IPS-18a (cell line): Measurements from ENCODE around the gene ADAMTS3.

ENCODE experiments used
- H3K27ac ChIP-seq: one replicate; pipeline ENCODE4 v1.5.1; 2013; ENCODE audit warnings: low read length
- H3K27me3 ChIP-seq: one replicate; pipeline ENCODE4 v1.6.1; 2013; ENCODE audit warnings: mild to moderate bottlenecking, low read length; ENCODE audit not compliant: control insufficient read depth, insufficient read depth
- H3K36me3 ChIP-seq: one replicate; pipeline ENCODE4 v1.6.1; 2013; ENCODE audit warnings: low read depth, low read length; ENCODE audit not compliant: control insufficient read depth
- H3K4me1 ChIP-seq: one replicate; pipeline ENCODE4 v1.6.1; 2013; ENCODE audit warnings: low read depth, low read length; ENCODE audit not compliant: control insufficient read depth
- H3K4me3 ChIP-seq: one replicate; pipeline ENCODE4 v1.5.1; 2013; ENCODE audit warnings: low read length
- H3K9ac ChIP-seq: one replicate; pipeline ENCODE4 v1.6.1; 2013; ENCODE audit warnings: mild to moderate bottlenecking, low read length, moderate library complexity
- H3K9me3 ChIP-seq: one replicate; pipeline ENCODE4 v1.6.1; 2013; ENCODE audit warnings: low read depth, low read length; ENCODE audit not compliant: control insufficient read depth

The ADAMTS3 gene

GRCh38 chr4:72505314-72505744 is 63.7 kb downstream of the ADAMTS3 start:
- H3K9me3 ChIP-seq, result no peaks in the 10 kb centered on the region
- no peaks in the 10 kb centered on the region for H3K36me3 ChIP-seq
- no peak overlapping the region for H3K27ac ChIP-seq
- H3K9ac ChIP-seq, result no peak overlapping the region
- no peaks in the 10 kb centered on the region for H3K4me1 ChIP-seq
- no peak overlapping the region for H3K4me3 ChIP-seq
- H3K27me3 ChIP-seq, result no peaks in the 10 kb centered on the region

GRCh38 chr4:72500214-72500613 is 68.8 kb downstream of the ADAMTS3 start:
- Histone ChIP-seq H3K4me3 (no peak overlapping the region), H3K9ac (no peak overlapping the region), H3K9me3 (no peaks in the 10 kb centered on the region), H3K4me1 (no peaks in the 10 kb centered on the region), H3K36me3 (no peaks in the 10 kb centered on the region), H3K27me3 (no peaks in the 10 kb centered on the region), H3K27ac (no peak overlapping the region)

GRCh38 chr4:72496119-72496518 is 72.9 kb downstream of the ADAMTS3 start:
- H3K27me3 ChIP-seq, result no peaks in the 10 kb centered on the region
- no peaks in the 10 kb centered on the region for H3K4me1 ChIP-seq
- no peak overlapping the region for H3K27ac ChIP-seq
- no peak overlapping the region for H3K4me3 ChIP-seq
- H3K9ac ChIP-seq, result no peak overlapping the region
- no peaks in the 10 kb centered on the region for H3K36me3 ChIP-seq
- H3K9me3 ChIP-seq, result no peaks in the 10 kb centered on the region

- no peak overlapping the region for H3K9ac ChIP-seq
- H3K4me1 ChIP-seq, result no peaks in the 10 kb centered on the region
- H3K36me3 ChIP-seq, result no peaks in the 10 kb centered on the region
- H3K27me3 ChIP-seq, result no peaks in the 10 kb centered on the region
- H3K9me3 ChIP-seq, result no peaks in the 10 kb centered on the region
- H3K27ac ChIP-seq, result no peak overlapping the region
- H3K4me3 ChIP-seq, result no peak overlapping the region
Measured at GRCh38 chr4:72494156-72494555, 74.9 kb downstream of the ADAMTS3 start.

GRCh38 chr4:72489267-72489666 is 79.8 kb downstream of the ADAMTS3 start:
- Histone ChIP-seq H3K9ac (no peak overlapping the region), H3K4me1 (no peaks in the 10 kb centered on the region), H3K27me3 (no peaks in the 10 kb centered on the region), H3K9me3 (no peaks in the 10 kb centered on the region), H3K36me3 (no peaks in the 10 kb centered on the region), H3K4me3 (no peak overlapping the region), H3K27ac (no peak overlapping the region)

GRCh38 chr4:72486991-72487390 is 82.0 kb downstream of the ADAMTS3 start:
- no peaks in the 10 kb centered on the region for H3K4me1 ChIP-seq
- H3K4me3 ChIP-seq, result no peak overlapping the region
- H3K9me3 ChIP-seq, result no peaks in the 10 kb centered on the region
- no peak overlapping the region for H3K27ac ChIP-seq
- H3K27me3 ChIP-seq, result no peaks in the 10 kb centered on the region
- no peak overlapping the region for H3K9ac ChIP-seq
- H3K36me3 ChIP-seq, result no peaks in the 10 kb centered on the region

- no peak overlapping the region for H3K4me3 ChIP-seq
- H3K27ac ChIP-seq, result no peak overlapping the region
- H3K9ac ChIP-seq, result no peak overlapping the region
- no peaks in the 10 kb centered on the region for H3K4me1 ChIP-seq
- no peaks in the 10 kb centered on the region for H3K27me3 ChIP-seq
- no peaks in the 10 kb centered on the region for H3K9me3 ChIP-seq
- no peaks in the 10 kb centered on the region for H3K36me3 ChIP-seq
Measured at GRCh38 chr4:72484981-72485380, 84.0 kb downstream of the ADAMTS3 start.

GRCh38 chr4:72473434-72473900 is 95.6 kb downstream of the ADAMTS3 start:
- H3K9me3 ChIP-seq, result no peaks in the 10 kb centered on the region
- no peaks in the 10 kb centered on the region for H3K4me1 ChIP-seq

GRCh38 chr4:72471816-72472215 is 97.2 kb downstream of the ADAMTS3 start:
- no peak overlapping the region for H3K4me3 ChIP-seq
- no peaks in the 10 kb centered on the region for H3K4me1 ChIP-seq
- no peaks in the 10 kb centered on the region for H3K27me3 ChIP-seq
- no peak overlapping the region for H3K27ac ChIP-seq
- H3K9me3 ChIP-seq, result no peaks in the 10 kb centered on the region
- no peaks in the 10 kb centered on the region for H3K36me3 ChIP-seq
- no peak overlapping the region for H3K9ac ChIP-seq

More at GRCh38 chr4:72473434-72473900, 95.6 kb downstream of the ADAMTS3 start:
- Histone ChIP-seq H3K27ac (no peak overlapping the region), H3K4me3 (no peak overlapping the region), H3K9ac (no peak overlapping the region), H3K27me3 (no peaks in the 10 kb centered on the region), H3K36me3 (no peaks in the 10 kb centered on the region)

- no peak overlapping the region for H3K27ac ChIP-seq
- no peaks in the 10 kb centered on the region for H3K27me3 ChIP-seq
- H3K36me3 ChIP-seq, result no peaks in the 10 kb centered on the region
Measured at GRCh38 chr4:72468904-72469502, 100.0 kb downstream of the ADAMTS3 start.

GRCh38 chr4:72467633-72468032 is 101.4 kb downstream of the ADAMTS3 start:
- no peak overlapping the region for H3K4me3 ChIP-seq
- no peak overlapping the region for H3K27ac ChIP-seq

More at GRCh38 chr4:72468904-72469502, 100.0 kb downstream of the ADAMTS3 start:
- Histone ChIP-seq H3K4me1 (no peaks in the 10 kb centered on the region), H3K4me3 (no peak overlapping the region), H3K9me3 (no peaks in the 10 kb centered on the region), H3K9ac (no peak overlapping the region)

GRCh38 chr4:72463724-72464123 is 105.3 kb downstream of the ADAMTS3 start:
- no peak overlapping the region for H3K4me3 ChIP-seq
- no peaks in the 10 kb centered on the region for H3K9me3 ChIP-seq
- H3K27me3 ChIP-seq, result no peaks in the 10 kb centered on the region
- H3K36me3 ChIP-seq, result no peaks in the 10 kb centered on the region
- no peak overlapping the region for H3K9ac ChIP-seq
- no peak overlapping the region for H3K27ac ChIP-seq
- H3K4me1 ChIP-seq, result no peaks in the 10 kb centered on the region

More at GRCh38 chr4:72467633-72468032, 101.4 kb downstream of the ADAMTS3 start:
- Histone ChIP-seq H3K36me3 (no peaks in the 10 kb centered on the region), H3K27me3 (no peaks in the 10 kb centered on the region), H3K9me3 (no peaks in the 10 kb centered on the region), H3K4me1 (no peaks in the 10 kb centered on the region), H3K9ac (no peak overlapping the region)
